Naive thymus-derived CD8-positive, alpha-beta T cell (primary cell): Measurements from ENCODE around the gene ADCY5. TPM values are rescaled to one million over a fixed set of nuclear protein-coding genes. Genes with fewer than 3 reads are reported as not detected.

Experiments
- ATAC-seq, 2 donors: fragments of 150-1000 bp; cut with Tn5 transposase in 1 of 2; sonication (Bioruptor Pico), chemical (Tn5 transposase) in 1 of 2; 1 replicate in 1 of 2; 2 replicates in 1 of 2; pipeline ENCODE4 v1.10.0; 2021; ENCODE audit warnings: mild to moderate bottlenecking in 2 of 2, moderate library complexity in 2 of 2
- POLR2A ChIA-PET: fragments of 350-600 bp; sonication (Branson Sonifier 250); formaldehyde crosslinking; loops from one replicate; lab custom pipeline; 2021; ENCODE audit warnings: antibody characterized with exemption; lab: Charles Lee
- DNase-seq, 10 donors: peaks; one replicate each; pipeline versions ENCODE4 v3.0.0 to v3.0.0-alpha.2; 2020 to 2022
- H3K27ac Mint-ChIP-seq, 10 donors: one replicate each; pipeline ENCODE4 v1.8.0; 2020 to 2022; ENCODE audit warnings: mild to moderate bottlenecking in 10 of 10, mixed read lengths in 10 of 10, moderate library complexity in 4 of 10, inconsistent platforms in 1 of 10
- H3K27me3 Mint-ChIP-seq, 5 donors: one replicate each; pipeline ENCODE4 v1.8.0; 2021 to 2022; ENCODE audit warnings: mixed read lengths in 5 of 5
- H3K36me3 Mint-ChIP-seq, 3 donors: one replicate each; pipeline ENCODE4 v1.8.0; 2020 to 2022; ENCODE audit warnings: mixed read lengths in 3 of 3, mild to moderate bottlenecking in 2 of 3, inconsistent platforms in 1 of 3
- H3K4me1 Mint-ChIP-seq, 4 donors: one replicate each; pipeline ENCODE4 v1.8.0; 2021 to 2022; ENCODE audit warnings: mixed read lengths in 4 of 4
- H3K4me3 Mint-ChIP-seq, 10 donors: one replicate each; pipeline ENCODE4 v1.8.0; 2020 to 2022; ENCODE audit warnings: mild to moderate bottlenecking in 10 of 10, mixed read lengths in 10 of 10, moderate library complexity in 6 of 10, inconsistent platforms in 1 of 10
- H3K9me3 Mint-ChIP-seq, 9 donors: one replicate each; pipeline ENCODE4 v1.8.0; 2020 to 2022; ENCODE audit warnings: mixed read lengths in 9 of 9, mild to moderate bottlenecking in 3 of 9, inconsistent platforms in 1 of 9, moderate library complexity in 1 of 9
- polyA plus RNA-seq, 3 donors: library from polyadenylated mRNA; unstranded; fragments of 300-500 nt; fragmentation: Illumina TruSeq; gene quantifications; one replicate each; pipeline ENCODE4 v1.2.3, GENCODE V29; 2021
- total RNA-seq, 8 experiments: library from RNA in 2 of 8; stranded (reverse) in 2 of 8; gene quantifications; one replicate each; pipeline ENCODE4 v1.2.3 and lab custom pipeline; 2021 to 2026

Gene ADCY5
- total and polyA plus RNA-seq, 5 experiments from 2014 or later: 0.03 to 0.07 TPM; not detected in 3

- Mint-ChIP-seq H3K9me3 (peaks cover 0 to 9% (median 1%) of the 10 kb centered on the region in 9 donors), H3K4me3 (no peak overlapping the region), H3K27me3 (peaks cover 0 to 6% (median 2%) of the 10 kb centered on the region in 5 donors), H3K4me1 (no peaks in the 10 kb centered on the region), H3K27ac (no peak overlapping the region), H3K36me3 (no peaks in the 10 kb centered on the region)
- POLR2A ChIA-PET: no interaction called here
- DNase-seq: peak in 1 of 10 donors; percentile 10
- no peak for ATAC-seq
Observed at GRCh38 chr3:123372686-123373473, 76.0 kb downstream of the ADCY5 start.

DNA sequence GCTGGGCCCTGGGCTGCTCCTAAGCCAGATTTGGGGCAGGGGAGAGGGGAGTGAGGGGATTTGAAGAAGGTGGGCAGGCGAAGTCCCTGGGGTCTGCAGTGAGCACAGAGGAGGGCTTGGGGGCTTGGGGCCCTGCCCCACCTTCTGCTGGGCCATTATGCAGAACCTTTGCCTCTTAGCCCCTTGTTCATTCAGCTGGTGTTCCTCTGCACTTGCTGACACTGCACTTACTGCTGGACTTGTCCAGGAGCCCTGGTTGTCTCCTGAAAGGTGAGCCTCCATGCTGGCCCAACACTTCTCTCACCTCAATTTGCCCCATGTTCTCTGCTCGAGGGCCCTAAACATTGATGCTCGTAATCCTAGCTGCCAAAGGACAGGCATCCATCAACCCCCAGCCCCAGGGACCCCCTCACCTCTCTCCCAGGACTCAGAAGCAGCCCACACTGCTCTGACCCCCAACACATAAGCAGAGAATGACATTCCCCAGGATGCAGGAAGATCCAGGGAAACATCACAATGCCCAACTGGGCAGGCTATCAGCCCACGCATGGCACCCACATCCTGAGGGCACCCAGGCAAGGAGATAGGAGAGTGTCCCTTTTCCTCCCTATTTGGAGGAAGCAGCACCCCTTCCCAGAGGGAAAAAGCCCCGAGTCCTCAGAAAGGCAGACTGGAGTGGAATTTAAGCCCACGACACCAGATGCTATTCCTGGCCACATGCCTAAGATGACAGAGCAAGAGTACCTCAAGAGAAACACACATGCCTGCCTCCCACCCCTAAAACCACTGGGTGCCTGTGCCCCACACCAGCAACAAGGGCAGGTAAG is 76.8 kb downstream of the ADCY5 start:
- peak overlapping the region in 1 of 10 donors; percentile 19 for H3K27ac Mint-ChIP-seq
- peaks cover 0 to 4% (median 2%) of the 10 kb centered on the region in 5 donors for H3K27me3 Mint-ChIP-seq
- ATAC-seq (no peak), DNase-seq (peak in 1 of 10 donors; percentile 27)
- POLR2A ChIA-PET: no interaction called here
- no peaks in the 10 kb centered on the region for H3K36me3 Mint-ChIP-seq
- peaks cover 0 to 9% (median 1%) of the 10 kb centered on the region in 9 donors for H3K9me3 Mint-ChIP-seq
- H3K4me1 Mint-ChIP-seq: no peaks in the 10 kb centered on the region
- no peak overlapping the region for H3K4me3 Mint-ChIP-seq

DNA sequence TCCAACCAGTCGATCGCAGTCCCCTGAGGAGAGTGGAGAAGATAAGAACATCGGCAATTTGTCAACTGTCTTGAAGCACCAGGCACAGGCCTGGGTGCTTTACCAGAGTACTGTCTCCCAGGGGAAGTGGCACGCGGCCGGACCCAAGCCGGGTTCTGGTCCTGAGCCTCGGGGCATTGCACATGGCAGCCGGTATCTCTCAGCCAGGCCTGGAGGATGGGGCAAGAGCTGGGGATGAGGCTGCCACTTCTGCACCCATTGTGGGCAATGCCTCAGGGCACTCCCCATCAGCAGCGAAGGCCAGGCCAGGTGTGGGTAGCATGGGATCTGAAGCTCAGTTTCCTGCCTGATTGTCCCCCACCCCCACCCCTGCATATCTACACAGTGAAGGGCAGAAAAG is 77.5 kb downstream of the ADCY5 start:
- Mint-ChIP-seq H3K4me1 (no peaks in the 10 kb centered on the region), H3K27me3 (peaks cover 0 to 4% (median 3%) of the 10 kb centered on the region in 5 donors), H3K27ac (no peak overlapping the region), H3K36me3 (no peaks in the 10 kb centered on the region), H3K9me3 (peaks cover 0 to 9% (median 1%) of the 10 kb centered on the region in 9 donors), H3K4me3 (no peak overlapping the region)
- peak in 1 of 10 donors; percentile 62 for DNase-seq
- POLR2A ChIA-PET: no interaction called here
- no peak for ATAC-seq

GRCh38 chr3:123370819-123371218 is 78.1 kb downstream of the ADCY5 start:
- Mint-ChIP-seq H3K27me3 (peaks cover 0 to 5% (median 3%) of the 10 kb centered on the region in 5 donors), H3K4me1 (no peaks in the 10 kb centered on the region), H3K36me3 (no peaks in the 10 kb centered on the region), H3K27ac (no peak overlapping the region), H3K4me3 (no peak overlapping the region), H3K9me3 (peaks cover 0 to 9% (median 1%) of the 10 kb centered on the region in 9 donors)
- POLR2A ChIA-PET: no interaction called here
- ATAC-seq (no peak), DNase-seq (peak in 1 of 10 donors; percentile 8)

GRCh38 chr3:123369085-123369484 is 79.8 kb downstream of the ADCY5 start:
- ATAC-seq: no peak
- Mint-ChIP-seq H3K27ac (no peak overlapping the region), H3K27me3 (peaks cover 3 to 16% (median 10%) of the 10 kb centered on the region in 5 donors), H3K9me3 (peaks cover 0 to 9% (median 1%) of the 10 kb centered on the region in 9 donors), H3K4me3 (no peak overlapping the region), H3K4me1 (no peaks in the 10 kb centered on the region), H3K36me3 (no peaks in the 10 kb centered on the region)
- POLR2A ChIA-PET: no interaction called here
- DNase-seq: peak in 1 of 10 donors; percentile 46

DNA sequence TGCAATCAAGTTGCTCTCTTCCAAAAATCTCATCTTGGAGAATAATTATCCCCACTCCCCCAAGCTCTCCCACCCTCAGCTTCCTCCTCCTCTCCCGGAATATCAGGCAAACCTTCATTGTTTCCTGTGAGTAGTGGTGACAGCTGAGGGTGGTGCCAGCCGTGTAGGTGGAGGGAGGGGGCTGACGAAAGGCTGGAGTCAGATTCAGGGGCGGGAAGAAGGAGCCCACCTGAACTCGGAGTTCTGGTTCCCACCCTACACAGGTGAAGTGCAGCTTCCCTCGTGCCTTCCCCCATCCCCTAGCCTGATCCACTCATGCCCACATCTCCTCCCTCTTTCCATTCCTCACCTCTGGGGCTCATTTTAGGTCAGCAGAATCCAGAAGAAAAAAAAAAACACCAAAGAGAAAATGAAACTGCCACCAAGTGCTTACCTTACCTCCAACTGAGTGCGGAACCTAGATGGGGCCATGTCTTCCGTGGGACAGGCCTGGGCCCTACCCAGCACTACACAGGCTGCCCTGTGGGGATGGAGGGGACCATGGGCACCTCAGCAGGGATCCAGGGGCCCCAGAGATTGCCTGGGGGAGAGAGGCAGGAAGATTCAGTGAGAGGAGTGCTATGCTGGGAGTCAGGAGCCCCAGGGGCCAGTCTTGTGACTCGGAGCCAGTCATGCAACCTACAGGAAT is 81.3 kb downstream of the ADCY5 start:
- POLR2A ChIA-PET: no interaction called here
- Mint-ChIP-seq H3K27ac (no peak overlapping the region), H3K4me1 (no peaks in the 10 kb centered on the region), H3K36me3 (no peaks in the 10 kb centered on the region), H3K4me3 (no peak overlapping the region), H3K9me3 (peaks cover 0 to 9% (median 1%) of the 10 kb centered on the region in 9 donors), H3K27me3 (peaks cover 3 to 19% (median 10%) of the 10 kb centered on the region in 5 donors)
- DNase-seq (peak in 1 of 10 donors; percentile 42), ATAC-seq (no peak)

GRCh38 chr3:123365450-123366143 is 83.3 kb downstream of the ADCY5 start:
- peaks cover 0 to 9% (median 1%) of the 10 kb centered on the region in 9 donors for H3K9me3 Mint-ChIP-seq
- H3K27ac Mint-ChIP-seq: no peak overlapping the region
- peak in 1 of 10 donors; percentile 30 for DNase-seq

DNA sequence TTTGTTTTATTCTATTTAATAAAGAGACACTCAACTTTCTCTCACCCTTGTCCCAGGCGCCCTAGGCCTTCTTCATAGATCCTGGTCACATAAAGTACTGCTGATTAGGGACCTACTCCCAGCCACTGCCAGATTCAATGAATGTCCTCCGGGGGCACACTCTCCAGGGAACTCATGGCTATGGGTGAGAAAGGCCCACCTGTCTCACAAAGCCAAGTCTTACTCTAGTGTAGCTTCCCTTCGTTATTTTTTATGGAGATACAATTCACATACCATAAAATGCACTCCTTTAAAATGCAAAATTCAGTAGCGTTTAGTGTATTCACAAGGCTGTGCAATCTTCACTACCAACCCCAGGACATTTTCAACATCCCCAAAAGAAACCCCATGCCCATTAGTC is 87.8 kb downstream of the ADCY5 start:
- POLR2A ChIA-PET: no interaction called here
- Mint-ChIP-seq H3K27ac (no peak overlapping the region), H3K9me3 (no peaks in the 10 kb centered on the region), H3K36me3 (no peaks in the 10 kb centered on the region), H3K27me3 (peaks cover 1 to 19% (median 10%) of the 10 kb centered on the region in 5 donors), H3K4me1 (no peaks in the 10 kb centered on the region), H3K4me3 (no peak overlapping the region)
- DNase-seq: peak in 1 of 10 donors; percentile 6
- no peak for ATAC-seq

More at GRCh38 chr3:123365450-123366143, 83.3 kb downstream of the ADCY5 start:
- Mint-ChIP-seq H3K4me3 (no peak overlapping the region), H3K27me3 (peaks cover 0 to 19% (median 13%) of the 10 kb centered on the region in 5 donors), H3K36me3 (no peaks in the 10 kb centered on the region), H3K4me1 (no peaks in the 10 kb centered on the region)
- no peak for ATAC-seq
- POLR2A ChIA-PET: no interaction called here

DNA sequence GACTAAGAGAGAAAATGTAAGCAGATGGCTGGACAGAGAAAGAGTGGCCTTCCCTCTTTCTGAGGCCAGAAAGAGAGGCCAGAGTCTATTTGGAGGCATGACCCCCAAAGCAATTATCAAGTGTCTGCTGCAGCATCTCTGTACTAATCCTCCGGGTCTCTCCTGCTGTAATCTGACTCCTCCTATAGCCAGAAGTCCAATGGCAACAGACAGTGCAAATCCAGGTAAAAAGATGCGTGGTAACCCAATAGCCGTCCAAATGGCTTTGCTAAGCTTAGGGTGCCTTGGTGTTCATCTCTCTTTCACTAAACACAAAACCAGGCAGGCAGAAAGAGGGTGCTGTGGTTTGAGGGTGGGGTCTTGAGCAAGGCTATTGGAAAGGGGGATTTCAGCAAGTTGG is 91.6 kb downstream of the ADCY5 start:
- no peaks in the 10 kb centered on the region for H3K4me1 Mint-ChIP-seq
- POLR2A ChIA-PET: no interaction called here
- no peak for ATAC-seq

DNA sequence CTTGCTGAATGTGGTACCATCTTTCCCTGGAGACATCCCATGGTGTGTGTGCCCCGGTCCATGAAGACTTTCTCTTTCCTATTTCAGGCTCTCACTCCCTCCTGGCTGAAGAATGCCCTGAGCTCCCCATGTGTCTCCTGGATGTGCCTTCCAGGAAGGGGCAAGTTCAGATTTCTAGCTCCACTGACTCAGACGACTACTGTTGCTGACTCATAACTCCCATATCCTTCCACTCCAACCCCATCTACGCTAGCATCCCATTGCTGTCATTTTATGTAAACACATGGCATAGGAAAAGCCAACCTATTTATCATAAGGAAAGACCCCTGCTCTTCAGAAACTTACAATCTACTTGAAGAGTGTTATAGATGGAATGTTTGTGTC is 95.0 kb downstream of the ADCY5 start:
- Mint-ChIP-seq H3K9me3 (peaks cover 0 to 17% (median 3%) of the 10 kb centered on the region in 9 donors), H3K27ac (no peak overlapping the region), H3K4me3 (no peak overlapping the region), H3K27me3 (peaks cover 13 to 37% (median 23%) of the 10 kb centered on the region in 5 donors), H3K36me3 (peaks cover 0 to 5% (median 0%) of the 10 kb centered on the region in 3 donors), H3K4me1 (no peaks in the 10 kb centered on the region)
- peak in 1 of 10 donors; percentile 7 for DNase-seq
- ATAC-seq: no peak
- POLR2A ChIA-PET: no interaction called here

More for the DNA sequence above, 91.6 kb downstream of the ADCY5 start:
- H3K27me3 Mint-ChIP-seq: peaks cover 0 to 15% (median 7%) of the 10 kb centered on the region in 5 donors
- H3K36me3 Mint-ChIP-seq: peaks cover 0 to 5% (median 0%) of the 10 kb centered on the region in 3 donors
- DNase-seq: peak in 1 of 10 donors; percentile 18
- H3K4me3 Mint-ChIP-seq: no peak overlapping the region
- H3K9me3 Mint-ChIP-seq: peaks cover 0 to 17% (median 3%) of the 10 kb centered on the region in 9 donors
- H3K27ac Mint-ChIP-seq: no peak overlapping the region

DNA sequence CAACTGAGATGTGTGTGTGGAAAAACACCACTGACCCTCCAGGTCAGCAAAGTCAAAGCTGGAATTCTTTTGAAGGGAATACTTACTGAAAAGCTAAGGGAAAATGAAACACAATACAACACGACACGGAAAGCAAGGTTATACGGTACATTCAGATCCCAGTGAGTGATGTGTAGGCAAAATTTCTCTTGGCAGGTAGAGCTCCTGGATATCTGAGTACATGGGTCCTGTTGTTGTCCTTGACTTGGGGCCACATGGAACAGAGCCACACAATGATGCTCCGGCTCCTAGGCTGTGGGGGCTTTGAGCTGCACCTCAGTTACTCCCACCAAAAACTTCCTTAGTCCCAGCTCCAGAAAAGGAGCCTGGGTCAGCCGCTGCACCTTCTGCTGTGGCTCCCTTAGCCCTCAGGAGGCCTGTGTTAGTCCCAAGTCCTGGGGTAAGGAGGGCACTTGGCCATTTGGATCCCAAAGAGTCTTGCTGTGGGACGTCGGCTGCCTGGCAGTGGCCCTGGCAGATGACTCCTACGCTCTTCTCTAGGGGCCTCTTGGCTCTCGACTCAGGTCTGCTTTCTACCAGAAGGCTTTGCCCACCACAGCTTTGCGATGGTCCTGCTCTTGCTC is 95.6 kb downstream of the ADCY5 start:
- Mint-ChIP-seq H3K36me3 (peaks cover 0 to 5% (median 0%) of the 10 kb centered on the region in 3 donors), H3K4me1 (no peaks in the 10 kb centered on the region), H3K27ac (no peak overlapping the region), H3K27me3 (peaks cover 14 to 40% (median 28%) of the 10 kb centered on the region in 5 donors), H3K9me3 (peaks cover 0 to 17% (median 3%) of the 10 kb centered on the region in 9 donors), H3K4me3 (no peak overlapping the region)
- ATAC-seq (no peak), DNase-seq (peak in 1 of 10 donors; percentile 18)
- POLR2A ChIA-PET: no interaction called here
